ENCODE measurements around the gene RALBP1.

- TF ChIP-seq HOXA7 (CRISPR knock-in tag; IDR thresholded peaks at IDR 0.05; ENCODE audit: borderline replicate concordance) (no peak), KLF8 (tag by site-specific recombination; IDR thresholded peaks at IDR 0.05) (no peak), CTCF (tag by site-specific recombination; IDR thresholded peaks at IDR 0.05) (no peak), SALL2 (tag by site-specific recombination; IDR thresholded peaks at IDR 0.05; ENCODE audit: borderline replicate concordance) (no peak), SP2 (tag by site-specific recombination; IDR thresholded peaks at IDR 0.05) (no peak), ZBTB1 (tag by site-specific recombination; IDR thresholded peaks at IDR 0.05) (no peak), ZBTB8A (tag by site-specific recombination; IDR thresholded peaks at IDR 0.05) (no peak), TSHZ1 (tag by site-specific recombination; IDR thresholded peaks at IDR 0.05; ENCODE audit: borderline replicate concordance) (no peak), YY1 (tag by site-specific recombination; IDR thresholded peaks at IDR 0.05) (no peak), KLF9 (tag by site-specific recombination; IDR thresholded peaks at IDR 0.05; ENCODE audit: low read depth) (no peak), ZNF654 (tag by site-specific recombination; IDR thresholded peaks at IDR 0.05; ENCODE audit: low read depth) (no peak)
- TF ChIP-seq, protein P1, sequence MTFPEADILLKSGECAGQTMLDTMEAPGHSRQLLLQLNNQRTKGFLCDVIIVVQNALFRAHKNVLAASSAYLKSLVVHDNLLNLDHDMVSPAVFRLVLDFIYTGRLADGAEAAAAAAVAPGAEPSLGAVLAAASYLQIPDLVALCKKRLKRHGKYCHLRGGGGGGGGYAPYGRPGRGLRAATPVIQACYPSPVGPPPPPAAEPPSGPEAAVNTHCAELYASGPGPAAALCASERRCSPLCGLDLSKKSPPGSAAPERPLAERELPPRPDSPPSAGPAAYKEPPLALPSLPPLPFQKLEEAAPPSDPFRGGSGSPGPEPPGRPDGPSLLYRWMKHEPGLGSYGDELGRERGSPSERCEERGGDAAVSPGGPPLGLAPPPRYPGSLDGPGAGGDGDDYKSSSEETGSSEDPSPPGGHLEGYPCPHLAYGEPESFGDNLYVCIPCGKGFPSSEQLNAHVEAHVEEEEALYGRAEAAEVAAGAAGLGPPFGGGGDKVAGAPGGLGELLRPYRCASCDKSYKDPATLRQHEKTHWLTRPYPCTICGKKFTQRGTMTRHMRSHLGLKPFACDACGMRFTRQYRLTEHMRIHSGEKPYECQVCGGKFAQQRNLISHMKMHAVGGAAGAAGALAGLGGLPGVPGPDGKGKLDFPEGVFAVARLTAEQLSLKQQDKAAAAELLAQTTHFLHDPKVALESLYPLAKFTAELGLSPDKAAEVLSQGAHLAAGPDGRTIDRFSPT (tag by site-specific recombination; IDR thresholded peaks at IDR 0.05), result no peak
- TF ChIP-seq, protein P2, sequence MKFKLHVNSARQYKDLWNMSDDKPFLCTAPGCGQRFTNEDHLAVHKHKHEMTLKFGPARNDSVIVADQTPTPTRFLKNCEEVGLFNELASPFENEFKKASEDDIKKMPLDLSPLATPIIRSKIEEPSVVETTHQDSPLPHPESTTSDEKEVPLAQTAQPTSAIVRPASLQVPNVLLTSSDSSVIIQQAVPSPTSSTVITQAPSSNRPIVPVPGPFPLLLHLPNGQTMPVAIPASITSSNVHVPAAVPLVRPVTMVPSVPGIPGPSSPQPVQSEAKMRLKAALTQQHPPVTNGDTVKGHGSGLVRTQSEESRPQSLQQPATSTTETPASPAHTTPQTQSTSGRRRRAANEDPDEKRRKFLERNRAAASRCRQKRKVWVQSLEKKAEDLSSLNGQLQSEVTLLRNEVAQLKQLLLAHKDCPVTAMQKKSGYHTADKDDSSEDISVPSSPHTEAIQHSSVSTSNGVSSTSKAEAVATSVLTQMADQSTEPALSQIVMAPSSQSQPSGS (tag by site-specific recombination; IDR thresholded peaks at IDR 0.05; ENCODE audit: low read depth), result no peak
Measured at GRCh38 chr18:9495916-9496705, 20.8 kb downstream of the RALBP1 start.

Data from HEK293 (cell line).